Activated CD4-positive, alpha-beta T cell treated with anti-CD3 and anti-CD28 coated beads for 1 hour (primary cell): ENCODE data around the gene ELAVL2.

ENCODE experiments used
- DNase-seq: peaks from one replicate; pipeline ENCODE4 v3.0.0-alpha.2; 2020

The ELAVL2 gene

GRCh38 chr9:23717505-23717904 lies 108.5 kb downstream of the ELAVL2 start:
- no peak for DNase-seq

- no peak for DNase-seq
Observed at GRCh38 chr9:23707249-23707648, 118.8 kb downstream of the ELAVL2 start.

GRCh38 chr9:23702311-23702922 lies 123.6 kb downstream of the ELAVL2 start:
- DNase-seq: no peak

GRCh38 chr9:23701291-23701690 lies 124.7 kb downstream of the ELAVL2 start:
- DNase-seq: no peak

- no peak for DNase-seq
Observed at GRCh38 chr9:23700359-23700758, 125.7 kb downstream of the ELAVL2 start.

GRCh38 chr9:23698161-23698560 lies 127.9 kb downstream of the ELAVL2 start:
- DNase-seq: no peak

GRCh38 chr9:23695572-23695971 lies 130.5 kb downstream of the ELAVL2 start:
- DNase-seq: no peak

GRCh38 chr9:23693374-23693773 lies 132.7 kb downstream of the ELAVL2 start:
- no peak for DNase-seq

GRCh38 chr9:23686896-23687295 lies 139.1 kb downstream of the ELAVL2 start:
- no peak for DNase-seq

GRCh38 chr9:23686257-23686656 lies 139.8 kb downstream of the ELAVL2 start:
- no peak for DNase-seq

- DNase-seq: no peak
Observed at GRCh38 chr9:23683611-23684061, 142.4 kb downstream of the ELAVL2 start.

GRCh38 chr9:23682891-23683431 lies 143.1 kb downstream of the ELAVL2 start:
- DNase-seq: no peak

GRCh38 chr9:23682352-23682751 lies 143.7 kb downstream of the ELAVL2 start:
- DNase-seq: no peak

GRCh38 chr9:23677446-23677845 lies 148.6 kb downstream of the ELAVL2 start:
- DNase-seq: no peak

GRCh38 chr9:23674016-23674585 lies 151.9 kb downstream of the ELAVL2 start:
- DNase-seq: no peak

GRCh38 chr9:23672151-23672550 lies 153.9 kb downstream of the ELAVL2 start:
- DNase-seq: no peak

- DNase-seq: no peak
Observed at GRCh38 chr9:23669776-23670175, 156.3 kb downstream of the ELAVL2 start.

GRCh38 chr9:23665635-23666034 lies 160.4 kb downstream of the ELAVL2 start:
- no peak for DNase-seq

GRCh38 chr9:23665051-23665450 lies 161.0 kb downstream of the ELAVL2 start:
- no peak for DNase-seq

GRCh38 chr9:23663946-23664345 lies 162.1 kb downstream of the ELAVL2 start:
- no peak for DNase-seq

GRCh38 chr9:23663536-23663935 lies 162.5 kb downstream of the ELAVL2 start:
- no peak for DNase-seq

GRCh38 chr9:23663125-23663524 lies 162.9 kb downstream of the ELAVL2 start:
- no peak for DNase-seq

GRCh38 chr9:23662320-23662719 lies 163.7 kb downstream of the ELAVL2 start:
- no peak for DNase-seq

- DNase-seq: no peak
Observed at GRCh38 chr9:23659346-23660006, 166.6 kb downstream of the ELAVL2 start.
